SK-N-SH (cell line): Measurements from ENCODE around the gene RIMS3.

Source experiments
- CHD2 ChIP-seq: fragments of 150-350 bp; IDR thresholded peaks from 2 replicates; pipeline ENCODE4 v1.6.1; 2018; ENCODE audit warnings: low read length; ENCODE audit not compliant: partially characterized antibody
- CTCF ChIP-seq: fragments of 200-600 bp; sonication (generic); IDR thresholded peaks from 2 replicates; pipeline ENCODE4 v1.6.1; 2017; ENCODE audit warnings: antibody characterized with exemption, mild to moderate bottlenecking, moderate library complexity
- GATA2 ChIP-seq: sonication (generic); formaldehyde crosslinking; IDR thresholded peaks from 2 replicates; pipeline ENCODE4 v1.5.0; 2020; ENCODE audit warnings: mild to moderate bottlenecking, missing genetic modification reagents
- POLR2AphosphoS5 ChIP-seq: IDR thresholded peaks from 2 replicates; pipeline ENCODE4 v1.6.1; 2012; ENCODE audit warnings: low read depth, low read length
- RFX5 ChIP-seq: IDR thresholded peaks from 2 replicates; pipeline ENCODE4 v1.6.1; 2012; ENCODE audit warnings: mild to moderate bottlenecking, improper control_type of control experiment, low read length
- TCF12 ChIP-seq: IDR thresholded peaks from 2 replicates; pipeline ENCODE4 v1.4.0; 2012

- no peak for TF ChIP-seq GATA2 (CRISPR knock-in tag)
- no peak for TF ChIP-seq CTCF
- no peak for TF ChIP-seq TCF12
- no peak for TF ChIP-seq POLR2AphosphoS5
- no peak for TF ChIP-seq RFX5
- TF ChIP-seq CHD2, result no peak
Observed at GRCh38 chr1:40594187-40594531, 71.3 kb downstream of the RIMS3 start.
